Retinal pigment epithelial cell (primary cell): ENCODE data around the gene EIF4E.

Experiments
- DNase-seq: peaks from one replicate; pipeline ENCODE4 v3.0.0-alpha.2; 2010; ENCODE audit warnings: low read depth
- H3K4me3 ChIP-seq: 2 replicates; pipeline ENCODE4 v1.5.1; 2011; ENCODE audit warnings: mild to moderate bottlenecking, low read length, control low read depth, moderate library complexity
- CTCF ChIP-seq: conservative IDR thresholded peaks from 2 replicates; pipeline ENCODE4 v1.5.1; 2011; ENCODE audit warnings: low read depth, low read length, control low read depth, inconsistent platforms

The EIF4E gene

GRCh38 chr4:98928505-98929340 is at the start of gene EIF4E:
EIF4E (minus strand) TSS chr4:98929133; CDS start chr4:98929112, 21 bp downstream.
- DNase-seq, result peak; percentile 98
- TF ChIP-seq CTCF, result no peak
- H3K4me3 ChIP-seq, result peak within 1 kb of the TSS; percentile 76

- H3K4me3 ChIP-seq, result no peak overlapping the region
- no peak for DNase-seq
- TF ChIP-seq CTCF, result no peak
These were observed 48.6 kb upstream of the EIF4E start for GRCh38 chr4:98977557-98977956.

GRCh38 chr4:98976716-98977115 is 47.8 kb upstream of the EIF4E start:
- DNase-seq, result peak; percentile 5
- no peak for TF ChIP-seq CTCF
- H3K4me3 ChIP-seq, result no peak overlapping the region

GRCh38 chr4:98969878-98970785 is 41.2 kb upstream of the EIF4E start:
- H3K4me3 ChIP-seq, result no peak overlapping the region
- no peak for DNase-seq
- no peak for TF ChIP-seq CTCF

- no peak for DNase-seq
- no peak for TF ChIP-seq CTCF
- no peak overlapping the region for H3K4me3 ChIP-seq
These were observed 38.9 kb upstream of the EIF4E start for GRCh38 chr4:98967786-98968329.

GRCh38 chr4:98966926-98967325 is 38.0 kb upstream of the EIF4E start:
- no peak for DNase-seq
- TF ChIP-seq CTCF, result no peak

More at GRCh38 chr4:98966926-98967325, 38.0 kb upstream of the EIF4E start:
- H3K4me3 ChIP-seq, result no peak overlapping the region
